Kasumi-1 (cell line): Measurements from ENCODE around the gene KMT5B.

Experiments used
- DNase-seq, 2 experiments: peaks; one replicate each; lab custom pipeline; 2025; lab: John Stamatoyannopoulos, UW

Gene KMT5B

DNA sequence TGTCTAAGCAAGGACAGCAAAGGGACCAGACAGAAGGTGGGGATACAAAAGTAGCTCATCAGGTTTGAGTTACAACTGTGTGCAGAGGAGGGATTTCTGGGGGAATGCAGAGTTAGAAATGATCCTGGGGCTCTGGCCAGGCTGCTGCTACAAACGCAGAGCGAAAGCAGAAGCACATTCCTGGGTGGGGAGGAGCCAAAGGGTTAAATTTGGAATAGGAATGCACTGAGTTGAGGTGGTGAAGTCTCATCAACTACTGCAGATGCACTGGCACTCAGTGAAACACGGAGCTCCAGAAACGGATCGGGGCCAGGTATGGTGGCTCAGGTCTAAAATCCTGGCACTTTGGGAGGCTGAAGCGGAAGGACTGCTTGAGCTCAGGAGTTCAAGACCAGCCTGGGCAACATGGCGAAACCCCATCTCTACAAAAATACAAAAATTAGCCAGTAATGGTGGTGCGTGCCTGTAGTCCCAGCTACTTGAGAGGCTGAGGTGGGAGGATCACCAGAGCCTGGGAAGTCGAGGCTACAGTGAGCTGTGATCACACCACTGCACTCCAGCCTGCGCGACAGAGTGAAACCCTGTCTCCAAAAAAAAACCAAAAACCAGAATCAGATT is 95.1 kb downstream of the KMT5B start:
- DNase-seq, result no peak

DNA sequence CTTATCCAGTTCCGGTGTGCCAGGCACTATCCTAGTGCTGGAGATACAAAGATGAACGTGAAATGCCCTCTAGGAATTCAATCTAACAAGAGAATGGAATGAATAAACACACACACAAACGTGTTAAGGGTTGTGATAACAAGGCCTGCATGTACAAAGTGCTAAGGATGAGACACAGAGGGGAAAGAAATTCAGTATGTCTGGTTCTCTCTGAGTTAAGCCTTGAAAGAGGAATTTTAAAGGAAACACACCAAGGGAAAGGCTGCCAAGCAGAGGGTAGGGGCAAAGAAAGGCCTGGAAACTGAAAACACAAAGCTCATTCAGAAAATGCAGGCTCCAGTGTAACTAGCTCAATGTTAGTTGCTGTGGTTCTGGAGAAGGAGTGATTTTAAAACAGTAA is 96.1 kb downstream of the KMT5B start:
- DNase-seq, result no peak

DNA sequence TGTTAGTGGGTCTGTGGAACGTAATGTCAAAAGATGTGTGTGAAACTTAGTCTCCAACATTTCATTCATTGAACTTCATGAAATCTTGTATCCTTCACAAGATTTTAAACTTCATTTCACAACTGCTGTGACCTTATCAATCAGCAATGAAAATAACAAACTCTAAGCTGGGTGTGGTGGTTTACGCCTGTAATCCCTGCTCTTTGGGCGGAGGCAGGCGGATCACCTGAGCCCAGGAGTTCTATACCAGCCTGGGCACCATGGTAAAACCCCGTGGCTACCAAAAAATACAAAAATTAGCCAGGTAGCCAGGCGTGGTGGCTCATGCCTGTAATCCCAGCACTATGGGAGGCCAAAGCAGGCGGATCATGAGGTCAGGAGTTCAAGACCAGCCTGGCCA is 97.0 kb downstream of the KMT5B start:
- DNase-seq, result no peak

DNA sequence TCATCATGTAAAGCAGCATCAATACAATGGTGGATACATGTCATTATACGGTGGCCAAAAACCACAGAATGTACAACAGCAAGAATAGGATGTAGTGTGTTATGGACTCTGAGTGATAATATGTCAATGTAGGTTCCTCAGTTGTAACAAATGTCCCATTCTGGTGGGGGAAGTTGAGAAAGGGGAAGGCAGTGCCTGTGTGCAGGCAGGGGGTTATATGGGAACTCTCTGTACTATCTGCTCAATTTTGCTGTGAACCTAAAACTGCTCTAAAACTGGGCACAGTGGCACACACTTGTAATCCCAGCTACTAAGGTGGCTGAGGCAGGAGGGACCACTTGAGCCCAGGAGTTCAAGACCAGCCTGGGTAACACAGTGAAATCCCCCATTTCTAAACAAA is 97.8 kb downstream of the KMT5B start:
- DNase-seq, result peak; percentile 57 to 58

DNA sequence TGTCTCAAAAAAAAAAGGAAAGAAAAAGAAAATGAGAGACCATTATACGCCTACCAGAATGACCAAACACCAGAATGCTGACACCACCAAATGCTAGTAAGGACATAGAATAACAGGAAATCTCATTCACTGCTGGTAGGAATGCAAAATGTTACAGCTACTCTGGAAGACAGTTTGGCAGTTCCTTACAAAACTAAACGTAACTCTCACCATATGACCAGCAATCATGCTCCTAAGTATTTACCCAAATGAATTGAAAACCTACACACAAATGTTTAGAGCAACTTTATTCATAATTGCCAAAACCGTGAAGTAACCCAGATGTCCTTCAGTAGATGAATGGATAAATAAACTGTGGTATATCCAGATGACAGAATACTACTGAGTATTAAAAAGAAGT is 99.1 kb downstream of the KMT5B start:
- DNase-seq, result no peak

DNA sequence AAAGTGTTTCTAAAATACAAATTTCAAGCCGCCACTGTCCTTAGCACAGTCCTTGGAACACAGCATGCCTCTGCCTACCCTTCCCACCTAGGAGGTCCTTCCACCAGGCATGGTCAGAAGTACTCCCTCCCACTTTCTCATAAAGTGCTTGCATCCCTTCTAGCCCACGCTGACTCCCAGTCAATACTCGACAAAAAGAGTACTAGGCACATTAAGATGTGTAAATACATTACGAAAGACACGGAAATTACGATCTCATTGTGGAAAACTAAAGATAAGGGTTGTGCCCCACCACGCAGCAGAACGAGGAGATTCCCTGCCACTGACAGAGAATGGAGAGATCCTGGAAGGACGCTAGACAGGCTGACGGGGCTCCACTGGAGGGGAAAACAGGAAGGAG is 105.4 kb downstream of the KMT5B start:
- DNase-seq, result no peak

DNA sequence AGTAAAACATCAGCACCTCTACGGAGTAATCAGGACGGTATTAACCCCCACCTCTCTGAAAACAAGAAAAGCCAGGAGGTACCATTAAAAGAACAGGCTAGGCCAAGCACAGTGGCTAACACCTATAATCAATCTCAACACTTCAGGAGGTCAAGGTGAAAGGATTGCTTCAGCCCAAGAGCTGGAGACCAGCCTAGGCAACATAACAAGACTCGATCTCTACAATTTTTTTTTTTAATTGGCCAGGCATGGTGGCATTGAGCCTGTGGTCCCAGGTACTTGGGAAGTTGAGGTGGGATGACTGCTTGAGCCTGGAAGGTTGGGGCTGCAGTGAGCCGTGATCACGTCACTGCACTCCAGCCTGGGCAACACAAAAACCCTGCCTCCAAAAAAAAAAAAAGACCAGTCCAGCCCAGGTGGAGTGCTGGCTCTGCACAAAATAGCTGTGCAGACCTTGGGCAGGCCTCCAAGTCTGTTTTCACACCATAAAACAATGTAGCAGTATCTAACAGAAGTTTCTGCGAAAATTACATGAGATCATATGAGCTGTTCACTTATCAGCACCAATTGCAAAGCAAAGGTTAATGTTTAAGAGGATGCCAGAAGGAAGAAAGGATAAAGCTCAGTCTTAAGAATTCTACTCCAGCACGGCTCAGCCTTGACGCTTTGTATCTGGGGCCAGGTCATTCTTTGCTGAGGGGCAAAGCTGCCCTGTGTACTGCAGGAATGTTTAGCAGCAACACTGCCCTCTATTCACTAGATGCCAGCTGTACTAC is 106.7 kb downstream of the KMT5B start:
- no peak for DNase-seq
